NCI-H1417 treated with DMSO at 0.1 percent for 48 hours (cell line): ENCODE measurements around the gene NIPA2.
"Not testable (repeated sequence)": the region's sequence is repeated elsewhere in the genome, so short reads cannot be mapped to it uniquely, and the experiment has no call there.

Source experiments
- DNase-seq: peaks from one replicate; lab custom pipeline; 2025; lab: John Stamatoyannopoulos, UW

NIPA2 gene

GRCh38 chr15:22838292-22839042 lies at the start of gene NIPA2:
TSS of gene NIPA2 (plus strand) at chr15:22838666. CDS start at chr15:22851732, 13,066 bp downstream.
- peak; percentile 90 for DNase-seq

- DNase-seq: no peak
Observed at GRCh38 chr15:22794063-22794462, 44.4 kb upstream of the NIPA2 start.

DNA sequence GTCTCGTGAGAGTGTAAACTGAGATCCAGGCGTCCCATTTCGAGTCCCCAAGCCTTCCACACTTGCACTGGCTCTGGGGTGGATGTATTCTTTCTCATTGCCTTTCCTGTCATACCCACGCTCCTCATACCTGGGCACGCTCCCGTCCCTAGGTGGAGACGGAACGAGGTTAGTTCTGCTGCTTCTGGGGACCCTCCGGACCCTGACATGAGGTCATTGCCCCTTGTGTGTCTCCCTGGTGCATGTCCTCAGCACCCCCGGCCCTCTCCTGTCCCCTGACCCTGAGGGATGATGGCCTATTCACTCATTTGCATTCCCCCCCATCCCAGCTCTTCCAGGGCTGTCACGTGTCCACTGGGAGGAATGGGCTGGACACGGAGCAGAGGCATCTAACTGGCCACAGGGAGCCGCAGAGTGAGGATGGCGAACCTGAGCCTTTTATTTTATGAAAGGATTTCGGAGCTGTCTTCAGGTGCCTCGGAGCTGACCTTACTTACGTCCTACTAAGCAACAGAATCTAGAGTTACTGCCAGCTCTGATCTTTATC lies 43.8 kb upstream of the NIPA2 start:
- no peak for DNase-seq

GRCh38 chr15:22795206-22796063 lies 43.0 kb upstream of the NIPA2 start:
- no peak for DNase-seq

DNA sequence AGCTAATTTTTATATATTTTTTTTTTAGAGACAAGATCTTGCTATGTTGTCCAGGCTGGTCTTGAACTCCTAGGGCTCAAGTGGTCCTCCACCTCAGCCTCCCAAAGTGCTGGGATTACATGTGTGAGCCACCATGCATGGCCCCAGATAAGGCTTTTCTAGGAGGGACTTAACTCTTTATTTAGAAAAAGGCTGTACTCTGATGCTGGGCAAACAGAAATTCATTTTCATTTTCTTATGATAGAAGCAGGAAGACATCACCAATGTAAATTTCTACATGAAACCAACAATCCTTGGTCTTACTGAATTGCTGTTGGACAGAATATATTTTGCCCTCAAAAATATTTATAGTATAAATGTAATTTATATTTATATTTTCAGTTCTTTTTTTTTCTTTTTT lies 42.4 kb upstream of the NIPA2 start:
- DNase-seq: no peak

GRCh38 chr15:22799902-22800301 lies 38.6 kb upstream of the NIPA2 start:
- DNase-seq: no peak

DNA sequence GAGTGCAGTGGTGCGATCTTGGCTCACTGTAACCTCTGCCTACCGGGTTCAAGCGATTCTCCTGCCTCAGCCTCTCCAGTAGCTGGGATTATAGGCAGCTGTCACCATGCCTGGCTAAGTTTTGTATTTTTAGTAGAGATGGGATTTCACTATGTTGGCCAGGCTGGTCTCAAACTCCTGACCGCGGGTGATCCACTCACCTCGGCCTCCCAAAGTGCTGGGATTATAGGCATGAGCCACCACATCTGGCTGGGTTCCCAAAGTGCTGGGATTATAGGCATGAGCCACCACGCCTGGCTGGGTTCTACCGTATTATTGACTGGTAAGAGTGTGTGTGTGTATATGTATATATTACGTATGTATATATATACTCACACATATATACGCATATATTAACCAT lies 35.5 kb upstream of the NIPA2 start:
- not testable (repeated sequence) for DNase-seq

GRCh38 chr15:22806156-22806555 lies 32.3 kb upstream of the NIPA2 start:
- DNase-seq: no peak

DNA sequence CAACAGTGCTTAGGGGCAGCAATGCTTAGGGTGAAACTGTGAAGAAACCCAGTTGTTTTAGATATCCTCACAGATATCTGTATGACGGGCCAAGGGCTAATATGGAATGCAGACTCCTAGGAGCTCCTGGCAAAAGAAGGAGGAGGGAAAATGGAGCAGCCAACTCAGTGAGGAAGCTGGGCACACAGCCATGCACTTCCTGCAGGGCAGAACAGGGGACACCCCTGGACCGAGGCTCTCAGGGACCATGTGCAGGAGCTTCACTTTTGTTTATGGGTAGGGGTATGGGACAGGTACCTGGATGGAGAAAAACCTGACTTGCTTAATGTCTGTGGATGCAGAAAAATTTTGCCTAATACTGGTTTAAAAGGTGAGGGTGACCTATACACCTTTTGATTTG lies 31.8 kb upstream of the NIPA2 start:
- no peak for DNase-seq

DNA sequence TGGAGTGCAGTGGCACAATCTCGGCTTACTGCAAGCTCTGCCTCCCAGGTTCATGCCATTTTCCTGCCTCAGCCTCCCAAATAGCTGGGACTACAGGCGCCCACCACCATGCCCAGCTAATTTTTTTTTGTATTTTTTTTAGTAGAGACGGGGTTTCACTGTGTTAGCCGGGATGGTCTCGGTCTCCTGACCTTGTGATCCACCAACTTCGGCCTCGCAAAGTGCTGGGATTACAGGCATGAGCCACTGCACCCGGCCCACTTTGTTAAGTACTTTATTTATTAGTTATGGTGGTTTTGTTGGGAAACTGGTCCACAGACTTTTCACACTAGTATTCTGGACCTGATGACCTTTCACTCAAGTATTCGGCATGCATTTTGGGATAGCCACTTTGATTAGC lies 30.6 kb upstream of the NIPA2 start:
- not testable (repeated sequence) for DNase-seq

- DNase-seq: no peak
Observed at GRCh38 chr15:22808240-22808639, 30.2 kb upstream of the NIPA2 start.

GRCh38 chr15:22808761-22809280 lies 29.6 kb upstream of the NIPA2 start:
- DNase-seq: no peak

- DNase-seq: no peak
Observed at GRCh38 chr15:22810033-22810852, 28.2 kb upstream of the NIPA2 start.

GRCh38 chr15:22810853-22811338 lies 27.6 kb upstream of the NIPA2 start:
- no peak for DNase-seq

- no peak for DNase-seq
Observed at GRCh38 chr15:22811640-22812039, 26.8 kb upstream of the NIPA2 start.

DNA sequence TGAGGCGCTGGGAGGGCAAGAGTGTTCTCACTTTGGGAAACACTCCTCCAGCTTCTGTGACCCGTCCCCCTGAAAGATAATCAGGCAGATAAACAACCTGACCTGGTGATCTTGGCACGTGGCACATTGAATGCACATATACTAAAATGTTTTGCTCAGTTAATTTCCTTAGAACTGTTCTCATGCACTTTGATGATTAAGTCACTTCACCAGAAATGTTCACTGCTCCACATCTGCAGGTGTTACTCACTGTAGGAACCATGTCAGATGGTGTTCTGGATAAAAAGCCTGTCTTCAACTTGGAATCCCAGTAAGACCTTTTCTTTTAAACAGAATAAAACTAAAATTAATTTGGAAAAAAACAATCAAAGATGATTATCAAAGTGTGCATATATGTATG lies 24.6 kb upstream of the NIPA2 start:
- no peak for DNase-seq

GRCh38 chr15:22815766-22816165 lies 22.7 kb upstream of the NIPA2 start:
- no peak for DNase-seq

DNA sequence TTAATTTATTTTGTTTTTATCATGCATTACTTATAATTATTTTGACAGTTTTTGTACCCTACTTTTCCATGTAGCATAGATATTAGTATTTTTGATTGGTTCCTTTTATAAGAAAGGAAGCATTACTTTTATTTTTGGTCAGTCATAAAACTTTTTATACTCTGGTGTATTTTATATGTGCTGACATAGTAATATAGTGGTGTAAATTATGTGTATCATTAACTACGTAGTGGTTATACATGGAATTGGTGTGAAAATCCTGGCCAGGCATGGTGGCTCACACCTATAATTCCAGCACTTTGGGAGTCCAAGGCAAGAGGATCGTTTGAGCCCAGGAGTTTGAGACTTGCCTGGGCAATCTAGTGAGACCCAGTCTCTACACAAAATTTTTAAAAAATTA lies 18.8 kb upstream of the NIPA2 start:
- DNase-seq: no peak

- no peak for DNase-seq
Observed at GRCh38 chr15:22823495-22824128, 14.9 kb upstream of the NIPA2 start.

- DNase-seq: no peak
Observed at GRCh38 chr15:22827125-22827524, 11.3 kb upstream of the NIPA2 start.

DNA sequence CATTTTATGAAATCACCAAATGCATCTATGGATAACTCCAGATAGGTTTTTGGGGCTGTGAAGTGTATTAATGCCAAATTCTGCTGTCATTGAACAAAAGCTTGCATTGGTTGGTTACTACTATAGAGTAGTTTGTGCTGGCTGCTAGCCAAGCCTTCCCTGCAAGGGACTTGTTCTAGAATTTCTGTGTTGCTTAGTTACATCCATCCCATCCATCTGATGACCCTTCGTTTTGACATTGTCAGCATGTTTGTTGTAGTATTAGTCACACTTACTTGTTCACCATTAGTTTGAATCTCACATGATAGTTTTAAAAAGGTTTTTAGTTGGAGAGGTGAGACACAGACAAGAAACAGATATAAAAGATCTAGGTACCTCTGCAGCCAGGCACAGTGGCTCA lies 7.0 kb upstream of the NIPA2 start:
- no peak for DNase-seq
